ENCODE data around the gene SLC6A6.
A peak's percentile ranks its signal among the peaks of the same experiment; 100 is the strongest.

The SLC6A6 gene

DNA sequence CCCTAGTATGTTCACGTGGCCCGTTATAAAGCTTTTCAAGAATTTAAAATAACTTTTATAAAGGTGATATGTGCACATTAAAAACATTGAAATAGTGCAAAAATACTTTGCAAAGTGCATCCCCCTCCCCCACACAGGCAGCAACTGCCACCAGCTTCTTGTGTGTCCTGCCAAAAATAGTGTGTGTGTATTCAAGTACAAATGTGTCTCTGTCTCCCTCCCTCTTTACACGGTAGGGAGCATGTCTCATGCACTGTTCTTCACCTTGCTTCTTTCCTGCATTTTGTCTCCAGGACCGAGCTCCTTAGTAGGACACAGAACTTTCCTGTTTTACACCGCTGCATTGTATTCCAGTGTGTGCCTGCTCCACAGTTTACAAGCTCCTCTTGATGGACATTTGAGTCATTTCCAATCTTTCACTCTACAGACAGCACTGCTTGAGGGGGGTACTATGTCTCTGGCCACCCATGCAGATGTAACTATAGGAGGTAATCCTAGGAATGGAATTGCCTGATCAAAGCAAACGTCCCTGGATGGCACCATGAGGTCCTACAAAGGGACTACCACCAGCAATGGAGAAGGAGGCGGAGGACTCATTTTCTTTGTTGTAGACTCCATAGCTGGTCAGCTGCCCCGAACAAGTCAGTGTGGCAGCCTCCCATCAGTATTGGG is 52.4 kb downstream of the SLC6A6 start:
- no peak for DNase-seq

DNA sequence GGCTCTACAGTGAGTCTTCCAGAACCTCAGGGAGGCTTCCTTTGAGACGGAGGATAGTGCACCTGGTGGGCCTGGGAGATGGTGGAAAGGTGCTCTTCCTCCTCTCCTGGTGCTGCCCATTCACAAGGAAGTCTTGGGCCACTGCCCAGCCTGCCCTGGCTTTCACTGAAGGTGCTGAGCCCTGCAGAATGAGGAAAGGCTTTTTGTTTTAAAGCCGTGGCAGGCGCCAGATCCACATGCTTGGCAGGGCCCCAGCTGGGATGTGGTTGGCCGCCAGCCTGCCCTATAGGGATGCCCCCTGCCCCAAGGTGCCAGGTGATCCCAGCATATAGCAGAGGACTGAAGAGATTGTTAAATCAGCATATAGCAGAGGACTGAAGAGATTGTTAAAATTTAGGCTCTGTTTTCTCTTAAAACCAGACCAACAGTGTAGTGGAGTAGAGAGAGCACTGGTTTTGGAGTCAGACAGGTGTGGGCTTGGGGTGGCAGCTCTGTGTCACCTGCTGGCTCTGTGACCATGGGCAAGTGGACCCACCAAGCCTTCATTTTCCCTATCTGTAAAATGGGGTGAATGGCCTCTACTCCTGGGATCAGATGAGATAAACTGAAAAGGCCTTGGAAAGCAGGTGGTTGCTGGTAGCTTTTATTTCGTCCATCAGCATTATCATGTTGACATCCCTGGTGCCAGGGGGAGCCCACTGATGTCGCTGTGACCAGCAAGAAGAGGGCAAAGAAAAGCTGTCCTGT is 53.3 kb downstream of the SLC6A6 start:
- no peak for DNase-seq

DNA sequence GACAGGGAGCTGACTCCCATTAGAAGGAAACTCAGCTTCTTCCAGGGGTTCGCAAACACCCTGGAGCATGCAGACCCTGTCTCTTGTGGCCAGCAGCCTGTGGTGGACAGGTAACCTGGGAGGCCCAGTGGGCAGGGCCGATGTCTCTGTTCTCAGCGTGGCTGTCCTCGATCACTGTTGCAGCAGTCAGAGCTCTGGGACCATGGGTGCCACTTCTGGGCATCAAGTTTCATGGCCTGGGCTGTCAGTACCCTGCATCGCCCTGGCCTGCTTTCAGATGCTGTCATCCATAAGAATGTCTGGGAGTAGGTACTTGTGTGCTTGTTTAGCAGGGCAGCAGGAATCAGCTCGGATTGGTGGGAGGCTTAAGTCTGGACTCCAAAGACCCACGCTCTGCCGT is 54.4 kb downstream of the SLC6A6 start:
- no peak for DNase-seq

DNA sequence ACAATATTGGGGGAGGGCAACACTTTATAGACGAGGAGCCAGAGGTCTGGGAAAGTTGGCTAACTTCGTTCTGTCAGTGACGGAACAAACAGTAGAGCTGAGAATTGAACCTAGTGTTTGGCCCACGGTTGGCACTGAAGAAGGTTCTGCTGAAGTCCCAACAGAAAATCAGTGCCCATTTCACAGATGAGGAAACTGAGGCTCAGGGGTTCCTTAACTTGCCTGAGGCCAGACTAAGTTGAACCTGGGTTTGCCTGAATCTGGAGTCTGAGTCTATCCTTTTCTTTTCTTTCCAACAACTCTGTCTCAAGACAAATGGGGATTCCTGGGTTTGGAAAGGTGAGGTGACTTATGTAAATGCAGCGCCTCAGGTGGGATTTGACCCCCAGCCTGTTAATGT is 55.1 kb downstream of the SLC6A6 start:
- DNase-seq: no peak

DNA sequence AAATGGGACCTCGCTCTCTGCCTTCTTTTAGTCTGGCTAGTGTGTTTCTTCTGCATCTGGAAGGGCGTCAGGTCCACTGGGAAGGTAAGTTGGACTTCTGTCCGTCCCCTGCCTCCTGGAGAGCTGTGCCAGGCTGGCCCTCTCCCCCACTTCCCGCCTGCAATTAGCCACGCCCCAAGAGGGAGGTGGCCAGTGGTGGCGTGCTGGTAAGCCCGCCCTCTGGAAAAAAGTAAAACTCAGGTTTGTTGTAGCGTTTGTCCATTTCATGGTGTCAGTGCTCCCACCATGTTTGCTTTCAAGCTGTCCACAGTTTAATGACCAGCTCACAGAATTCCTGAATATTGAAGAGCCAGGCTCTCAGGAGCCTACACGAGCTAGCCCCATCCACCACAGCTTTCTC is 55.6 kb downstream of the SLC6A6 start:
- no peak for DNase-seq

DNA sequence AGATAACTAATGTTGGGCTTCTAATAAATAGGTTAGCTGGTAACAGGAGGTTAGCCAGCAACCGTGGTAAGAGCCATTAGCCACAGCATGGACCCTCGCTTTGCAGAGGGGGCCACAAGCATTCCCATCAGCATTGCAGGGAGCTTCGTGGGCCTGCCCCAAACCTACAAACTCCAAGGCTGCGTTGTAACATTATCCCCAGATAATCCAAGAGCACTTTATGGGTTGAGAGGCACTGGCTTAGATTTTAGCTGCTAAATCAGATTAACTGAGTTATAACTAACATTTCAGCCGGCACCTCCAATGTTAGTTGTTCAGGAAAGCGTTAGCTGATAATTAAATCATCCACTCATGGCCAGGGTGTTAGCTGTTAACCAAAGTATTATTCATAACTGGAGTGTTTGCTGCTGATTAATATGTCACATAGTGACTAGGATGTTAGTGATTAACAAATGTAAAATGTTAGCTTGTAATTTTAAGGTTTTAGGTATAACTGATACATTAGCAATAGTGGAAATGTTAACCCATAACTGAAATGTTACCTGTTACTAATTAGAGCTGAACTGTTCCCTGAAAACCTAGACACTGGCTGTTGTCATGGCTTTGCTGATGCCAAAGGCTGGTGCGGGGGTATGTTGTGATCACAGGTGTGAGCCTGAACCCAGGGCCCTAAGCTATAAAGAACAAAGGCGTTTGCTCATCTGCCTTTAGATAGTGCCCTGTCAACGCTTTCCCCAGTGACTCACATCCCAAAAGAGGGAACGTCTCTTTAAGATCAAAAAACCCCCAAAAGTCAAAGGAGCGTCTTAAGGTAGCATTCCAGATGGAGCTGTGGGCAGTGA is 56.2 kb downstream of the SLC6A6 start:
- DNase-seq: no peak

DNA sequence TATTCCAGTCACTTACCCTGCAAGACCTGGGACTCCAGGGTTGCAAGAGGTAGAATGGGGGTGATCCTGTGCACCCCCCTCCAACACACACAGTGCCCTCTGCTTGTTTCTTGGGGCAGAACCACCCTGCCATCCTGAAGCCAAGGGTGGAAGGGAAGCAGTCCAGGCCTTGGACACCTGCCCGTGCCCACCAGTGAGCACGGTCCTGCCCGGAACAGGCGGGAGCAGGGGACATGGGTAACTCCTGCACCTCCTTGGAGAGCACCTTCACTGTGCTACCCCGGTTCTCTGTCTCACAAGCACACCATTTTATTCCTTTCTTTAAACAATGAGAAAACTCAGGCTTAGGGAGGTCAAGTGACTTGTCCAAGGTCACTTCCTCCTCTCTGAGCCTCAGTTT is 57.0 kb downstream of the SLC6A6 start:
- no peak for DNase-seq

DNA sequence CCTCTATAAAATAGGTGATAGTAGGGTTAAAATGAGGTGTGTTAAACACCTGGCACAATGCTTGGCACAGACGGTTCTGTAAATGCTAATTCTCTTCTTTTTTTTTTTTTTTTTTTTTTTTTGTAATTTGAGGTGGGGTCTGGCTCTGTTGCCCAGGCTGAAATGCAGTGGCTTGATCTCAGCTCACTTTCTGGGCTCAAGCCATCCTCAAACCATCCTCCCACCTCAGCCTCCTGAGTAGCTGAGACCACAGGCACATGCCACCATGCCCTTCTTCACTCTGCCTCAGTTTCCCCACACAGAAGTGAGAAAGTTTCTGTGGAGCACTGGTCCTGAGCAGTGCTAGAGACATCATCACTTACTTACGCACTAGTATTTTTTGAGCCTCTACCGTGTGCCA is 57.4 kb downstream of the SLC6A6 start:
- DNase-seq: no peak

DNA sequence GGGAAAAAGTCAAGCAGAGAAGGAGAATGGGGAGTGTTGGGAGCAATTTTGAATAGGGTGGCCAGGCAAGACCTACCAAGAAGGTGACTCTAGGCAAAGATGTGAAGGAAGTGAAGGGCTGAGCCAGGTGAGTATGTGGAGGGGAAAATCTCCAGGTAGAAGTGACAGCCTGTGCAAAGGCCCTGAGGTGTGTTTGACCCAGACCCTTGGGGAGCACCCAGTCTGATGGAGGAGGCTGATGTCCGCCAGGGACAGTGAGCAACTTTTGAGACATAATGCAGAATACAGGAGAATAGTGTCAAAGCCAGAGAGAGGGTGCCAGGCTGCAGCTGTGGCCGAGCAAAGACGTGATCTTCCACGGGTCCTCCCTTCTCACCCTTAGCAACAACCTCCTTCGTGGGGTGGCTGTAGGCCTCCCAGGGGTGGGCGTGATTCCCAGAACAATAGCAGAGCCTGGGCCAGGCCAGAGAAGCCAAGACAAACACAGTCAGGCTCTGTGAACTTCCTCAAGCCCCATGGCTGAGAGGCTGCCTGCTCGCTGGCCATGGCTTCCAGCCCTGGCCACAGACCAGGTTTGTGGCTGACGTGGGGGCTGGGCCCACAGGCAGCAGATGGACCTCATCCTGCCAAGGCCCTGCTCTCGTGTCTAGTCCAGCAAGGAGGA is 58.1 kb downstream of the SLC6A6 start:
- no peak for DNase-seq

DNA sequence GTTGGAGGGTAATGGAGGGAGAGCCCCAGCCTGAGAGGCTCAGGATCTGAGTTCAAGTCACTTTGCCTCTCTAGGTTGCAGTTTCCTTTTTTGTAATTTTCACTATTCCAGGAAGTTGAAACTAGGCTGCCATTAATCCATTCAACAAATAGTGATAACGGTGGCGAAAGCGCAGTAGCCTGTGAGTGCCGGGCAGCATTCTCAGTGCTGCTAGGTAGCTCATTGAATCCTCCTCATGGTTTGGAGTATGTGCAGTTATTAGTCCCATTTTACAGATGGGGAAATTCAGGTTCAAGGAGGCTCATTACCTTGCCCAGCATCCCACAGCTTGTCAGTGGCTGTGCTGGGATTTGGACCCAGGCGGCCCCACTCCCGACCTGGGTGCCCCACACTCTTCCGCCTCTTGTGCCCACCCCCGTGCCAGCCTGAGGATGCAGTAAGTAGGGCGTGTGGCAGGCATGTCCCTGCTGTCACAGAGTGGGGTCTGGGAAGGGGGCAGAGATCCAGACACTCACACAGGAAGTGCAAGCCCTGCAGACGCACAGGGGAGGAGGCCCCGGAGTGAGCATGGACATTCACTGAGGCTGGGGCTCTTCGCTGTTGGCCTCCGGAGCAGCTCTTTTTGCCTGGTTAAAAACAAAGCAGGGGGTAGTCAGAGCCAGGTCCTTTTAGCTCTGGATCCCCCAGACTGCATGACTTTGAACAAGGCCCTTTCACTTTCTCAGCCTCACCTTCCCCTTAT is 58.8 kb downstream of the SLC6A6 start:
- DNase-seq: no peak

DNA sequence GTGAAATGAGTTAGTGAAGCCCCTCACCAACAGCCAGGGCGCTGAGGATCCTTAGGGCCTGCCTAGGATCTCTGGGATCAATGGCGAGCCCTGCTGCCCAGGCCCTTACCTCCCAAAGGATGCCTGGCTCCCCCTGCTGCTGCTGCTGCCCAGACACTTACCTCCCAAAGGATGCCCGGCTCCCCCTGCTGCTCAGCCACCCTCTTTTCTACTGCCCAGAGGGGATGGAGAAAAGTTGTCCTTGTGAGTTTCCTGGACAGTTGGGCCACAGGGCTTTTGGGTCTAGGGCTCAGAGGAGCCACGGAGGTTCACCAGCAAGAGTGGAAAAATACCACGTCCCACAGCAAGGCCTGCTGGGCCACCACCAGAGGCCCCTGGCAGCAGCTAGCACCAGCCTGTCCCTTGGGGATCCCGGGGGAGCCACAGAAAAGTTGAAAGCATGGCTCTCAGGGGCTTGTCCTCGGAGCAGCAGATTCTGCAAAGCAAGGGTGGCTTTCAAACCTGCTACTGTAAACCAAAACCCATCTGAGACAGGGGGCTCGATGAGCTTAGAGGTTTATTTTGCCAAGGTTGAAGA is 59.4 kb downstream of the SLC6A6 start:
- peak; percentile 3 for DNase-seq

DNA sequence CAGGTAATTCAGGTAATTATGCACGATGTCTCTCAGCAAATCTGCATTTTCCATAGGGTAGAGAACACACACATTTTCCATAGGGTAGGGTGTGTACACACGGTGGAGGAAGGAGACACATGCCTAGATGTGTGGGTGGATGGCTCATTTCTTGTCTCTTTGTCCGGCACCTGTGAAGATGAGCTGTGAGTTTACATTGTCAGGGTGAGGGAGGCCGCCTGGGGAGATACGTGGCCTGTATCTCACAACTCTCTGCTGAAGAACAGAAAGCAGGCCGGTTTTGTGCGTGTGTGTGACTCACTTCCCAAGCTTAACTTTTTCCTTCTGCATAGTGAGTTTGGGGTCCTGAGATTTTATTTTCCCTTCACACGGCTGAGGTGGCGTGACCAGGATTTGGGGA is 60.3 kb downstream of the SLC6A6 start:
- no peak for DNase-seq

DNA sequence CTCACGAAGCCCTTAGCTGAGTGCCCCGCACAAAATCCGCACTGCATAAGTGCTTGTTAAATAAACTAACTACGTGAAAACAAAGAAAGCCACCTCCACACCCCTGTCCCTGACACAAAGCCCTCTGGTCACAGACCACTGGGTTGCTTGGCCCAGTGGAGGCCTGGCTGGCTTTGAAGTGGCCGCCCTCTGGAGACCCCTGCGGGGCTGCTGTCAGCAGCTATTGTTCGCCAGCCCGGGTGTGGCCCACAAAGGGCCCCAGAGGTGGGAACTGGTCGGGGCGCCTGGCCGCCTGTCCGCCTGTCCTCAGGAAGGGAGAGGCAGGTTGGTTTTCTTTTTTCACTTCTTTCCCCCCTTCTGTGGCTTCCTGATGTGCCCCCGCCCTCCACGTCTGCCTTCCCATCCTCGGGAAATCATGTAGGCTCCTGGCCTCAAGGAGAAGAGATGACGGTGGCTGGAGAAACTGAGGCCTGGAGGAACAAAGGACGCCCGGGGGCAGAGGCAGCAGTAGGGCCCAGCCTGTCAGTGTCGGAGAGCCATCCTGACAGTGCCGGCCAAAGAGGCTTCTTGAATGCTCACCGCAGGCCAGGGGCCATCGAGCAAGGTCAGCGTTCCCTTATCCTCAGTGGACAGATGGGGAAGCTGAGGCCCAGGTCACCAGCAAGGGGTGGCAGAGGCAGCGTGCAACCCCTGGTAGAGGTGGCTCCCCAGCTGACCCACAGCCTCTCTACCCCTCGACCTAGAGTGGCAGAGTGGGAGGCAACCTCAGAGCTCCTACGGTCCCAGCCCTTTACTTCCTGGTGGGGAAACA is 61.1 kb downstream of the SLC6A6 start:
- no peak for DNase-seq

DNA sequence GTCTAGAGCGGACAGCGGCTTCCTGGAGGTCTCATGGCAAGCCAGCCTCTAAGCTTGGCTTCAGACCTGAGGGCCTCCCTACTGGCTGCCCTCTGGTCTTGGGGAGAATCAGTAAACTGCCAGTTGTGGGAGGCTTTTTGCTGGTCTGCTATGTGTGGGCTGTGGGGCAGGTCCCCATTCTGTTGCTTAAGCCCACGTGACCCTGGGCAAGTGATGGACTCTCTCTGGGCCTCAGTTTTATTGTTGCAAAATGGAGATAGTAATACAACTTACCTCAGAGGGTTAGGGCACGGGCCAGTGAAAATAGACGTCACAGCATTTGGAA is 61.7 kb downstream of the SLC6A6 start:
- DNase-seq: no peak

DNA sequence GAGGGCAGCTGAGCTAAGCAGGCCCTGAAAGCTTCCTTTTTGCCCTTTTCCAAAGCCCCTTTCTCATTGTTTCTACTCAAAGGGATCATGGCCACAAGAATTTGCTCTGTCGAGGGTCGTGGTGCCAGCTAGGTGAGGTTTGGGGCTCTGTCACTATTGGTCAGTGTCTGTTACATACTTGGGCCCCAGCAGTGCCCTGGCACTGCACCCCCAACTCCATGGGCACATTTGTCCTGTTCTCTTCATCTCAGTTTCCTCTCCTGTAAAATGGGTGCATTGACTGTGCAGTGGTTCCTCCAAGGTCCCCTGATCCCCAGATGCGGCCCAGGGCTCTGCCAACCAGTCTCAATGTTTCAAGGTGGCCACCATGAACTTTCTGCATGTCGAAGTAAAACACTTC is 62.1 kb downstream of the SLC6A6 start:
- DNase-seq: no peak

DNA sequence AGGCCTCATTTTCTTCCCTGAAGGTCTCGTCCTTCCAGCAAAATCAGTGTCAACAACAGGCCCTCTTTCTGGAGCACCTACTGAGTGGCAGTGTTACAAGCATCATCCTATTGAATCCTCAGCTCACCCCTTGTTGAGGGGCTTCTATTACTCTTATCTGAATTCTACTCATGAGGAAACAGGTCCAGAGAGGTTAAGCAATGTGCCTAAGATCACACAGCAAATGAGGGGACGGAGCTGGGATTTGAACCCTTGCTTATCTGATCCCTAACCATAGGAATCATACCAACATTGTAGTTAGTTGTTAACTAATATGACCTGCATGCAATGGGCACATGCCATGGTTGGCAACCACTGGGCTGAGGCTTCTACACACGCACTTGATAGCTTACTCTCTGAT is 63.0 kb downstream of the SLC6A6 start:
- DNase-seq: no peak

DNA sequence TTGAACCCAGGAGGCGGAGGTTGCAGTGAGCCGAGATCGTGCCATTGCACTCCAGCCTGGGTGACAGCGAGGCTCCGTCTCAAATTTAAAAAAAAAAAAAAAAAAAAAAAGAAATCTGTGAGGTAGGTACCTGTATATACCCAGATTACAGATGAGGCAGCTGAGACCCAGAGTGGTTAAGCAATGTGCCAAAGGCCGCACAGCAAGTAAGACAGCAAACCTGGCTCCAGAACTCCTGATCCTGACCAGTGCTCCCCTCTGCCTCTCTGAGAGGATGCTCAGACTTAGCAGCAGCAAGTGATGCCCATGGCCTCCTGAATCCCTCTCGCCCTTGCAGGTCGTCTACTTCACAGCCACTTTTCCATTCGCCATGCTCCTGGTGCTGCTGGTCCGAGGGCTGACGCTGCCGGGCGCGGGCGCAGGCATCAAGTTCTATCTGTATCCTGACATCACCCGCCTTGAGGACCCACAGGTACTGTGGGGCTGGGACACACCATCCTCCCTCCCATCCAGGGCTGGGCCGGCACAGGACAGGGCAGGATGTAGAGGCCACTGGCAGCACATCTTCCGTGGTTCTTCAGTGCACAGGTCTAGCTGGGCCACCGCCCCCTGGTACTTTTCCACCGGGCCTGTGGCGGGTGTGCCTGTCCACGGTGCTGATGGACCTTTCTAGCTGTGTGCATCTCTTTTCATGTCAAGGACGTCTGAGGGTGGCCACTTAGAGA is 63.9 kb downstream of the SLC6A6 start:
- no peak for DNase-seq

DNA sequence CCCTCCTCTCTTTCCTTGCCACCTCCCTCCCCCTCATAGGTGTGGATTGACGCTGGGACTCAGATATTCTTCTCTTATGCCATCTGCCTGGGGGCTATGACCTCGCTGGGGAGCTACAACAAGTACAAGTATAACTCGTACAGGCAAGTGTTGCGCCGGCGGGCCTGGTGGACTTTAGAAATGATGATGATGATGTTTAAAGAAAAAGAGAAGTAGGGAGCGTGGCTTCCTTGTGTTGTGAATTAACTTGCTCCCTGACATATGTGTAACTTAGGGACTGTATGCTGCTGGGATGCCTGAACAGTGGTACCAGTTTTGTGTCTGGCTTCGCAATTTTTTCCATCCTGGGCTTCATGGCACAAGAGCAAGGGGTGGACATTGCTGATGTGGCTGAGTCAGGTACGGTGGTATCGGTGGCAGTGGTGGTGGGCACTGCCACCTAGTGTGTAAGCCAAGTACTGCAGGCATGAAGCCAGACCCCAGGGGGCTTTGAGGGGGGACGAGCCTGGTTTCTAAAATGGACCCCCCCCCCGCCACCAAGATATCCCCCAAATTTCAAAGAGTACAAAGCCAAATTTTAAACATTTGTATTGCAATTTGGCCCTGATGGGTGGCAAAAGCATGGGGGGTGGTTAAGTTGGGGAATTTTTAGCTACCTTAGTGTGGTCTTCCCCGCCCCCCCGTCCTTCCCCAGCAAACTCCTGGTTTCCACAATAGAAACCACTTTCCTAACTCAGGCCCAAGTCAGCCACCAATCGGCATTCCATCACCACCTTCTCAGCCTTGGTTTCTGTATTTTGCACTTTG is 65.6 kb downstream of the SLC6A6 start:
- peak; percentile 9 for DNase-seq

DNA sequence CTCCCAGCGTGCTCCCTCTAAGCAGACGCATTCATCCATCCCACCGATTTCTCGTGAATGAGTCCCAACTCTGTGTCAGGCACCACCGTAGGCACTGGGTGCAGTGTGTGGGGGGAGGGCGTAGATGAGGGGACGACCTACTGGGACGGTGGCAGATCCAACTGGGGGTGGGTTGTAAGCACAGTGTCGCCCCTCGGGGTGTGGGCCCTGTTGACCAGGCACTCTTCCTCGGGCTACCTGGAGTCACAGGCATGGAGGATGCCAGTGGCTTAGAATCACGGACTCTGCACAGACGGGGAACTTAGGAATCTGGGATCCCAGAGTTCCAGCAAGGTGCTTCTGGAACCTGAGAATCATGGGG is 66.2 kb downstream of the SLC6A6 start:
- no peak for DNase-seq

DNA sequence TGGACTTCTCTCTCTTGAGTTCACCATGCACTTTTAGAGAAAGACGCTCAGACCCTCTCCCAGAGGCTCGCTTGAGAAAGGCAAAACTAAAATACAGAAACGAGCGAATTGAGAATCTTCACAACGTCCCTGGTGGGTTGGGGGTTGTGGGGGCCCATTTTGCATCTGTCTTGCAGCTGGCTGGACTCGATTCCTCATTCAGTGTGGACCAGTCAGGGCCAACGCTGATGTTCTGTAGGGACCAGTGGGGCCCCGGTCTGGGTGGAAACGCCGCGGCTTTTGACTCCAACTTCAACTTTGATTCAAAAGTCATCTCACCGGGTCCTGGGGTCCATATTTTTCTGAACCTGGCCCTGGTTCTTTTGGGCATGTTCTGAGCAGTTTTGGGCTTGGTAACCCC is 68.1 kb downstream of the SLC6A6 start:
- DNase-seq: no peak

All from DMS79 treated with DMSO at 0.1 percent for 48 hours (cell line).